Sciatic nerve (tissue), 2 donors: ENCODE results near the gene PGGHG. TPM values are rescaled to one million over a fixed set of nuclear protein-coding genes. Genes with fewer than 3 reads are reported as not detected.

ENCODE experiments used
- ATAC-seq: fragments of 200-7000 bp; cut with Tn5 transposase; one replicate; pipeline ENCODE4 v1.9.1; 2020; ENCODE audit warnings: mild to moderate bottlenecking, moderate library complexity
- DNase-seq: peaks from one replicate; pipeline ENCODE4 v3.0.0-alpha.2; 2020; ENCODE audit warnings: low spot score
- intact Hi-C: fragments of 100-400 bp; cut with DNase I; formaldehyde crosslinking; loops from one replicate; pipeline ENCODE4 v1.14.2; 2022
- total RNA-seq: library from RNA; stranded (reverse); fragmentation: NEBNext Ultra II Directional; extraction: Animal tissue kit (Norgen Biotek cat#: 25700); gene quantifications from one replicate; pipeline ENCODE4 v1.2.1, GENCODE V29; 2021
- donor health status: DM: no; HTN: no; CAD: no.
- donor health status: DM: no; HTN: no; CAD: no.

The PGGHG gene
- 60.3 TPM for total RNA-seq

DNA sequence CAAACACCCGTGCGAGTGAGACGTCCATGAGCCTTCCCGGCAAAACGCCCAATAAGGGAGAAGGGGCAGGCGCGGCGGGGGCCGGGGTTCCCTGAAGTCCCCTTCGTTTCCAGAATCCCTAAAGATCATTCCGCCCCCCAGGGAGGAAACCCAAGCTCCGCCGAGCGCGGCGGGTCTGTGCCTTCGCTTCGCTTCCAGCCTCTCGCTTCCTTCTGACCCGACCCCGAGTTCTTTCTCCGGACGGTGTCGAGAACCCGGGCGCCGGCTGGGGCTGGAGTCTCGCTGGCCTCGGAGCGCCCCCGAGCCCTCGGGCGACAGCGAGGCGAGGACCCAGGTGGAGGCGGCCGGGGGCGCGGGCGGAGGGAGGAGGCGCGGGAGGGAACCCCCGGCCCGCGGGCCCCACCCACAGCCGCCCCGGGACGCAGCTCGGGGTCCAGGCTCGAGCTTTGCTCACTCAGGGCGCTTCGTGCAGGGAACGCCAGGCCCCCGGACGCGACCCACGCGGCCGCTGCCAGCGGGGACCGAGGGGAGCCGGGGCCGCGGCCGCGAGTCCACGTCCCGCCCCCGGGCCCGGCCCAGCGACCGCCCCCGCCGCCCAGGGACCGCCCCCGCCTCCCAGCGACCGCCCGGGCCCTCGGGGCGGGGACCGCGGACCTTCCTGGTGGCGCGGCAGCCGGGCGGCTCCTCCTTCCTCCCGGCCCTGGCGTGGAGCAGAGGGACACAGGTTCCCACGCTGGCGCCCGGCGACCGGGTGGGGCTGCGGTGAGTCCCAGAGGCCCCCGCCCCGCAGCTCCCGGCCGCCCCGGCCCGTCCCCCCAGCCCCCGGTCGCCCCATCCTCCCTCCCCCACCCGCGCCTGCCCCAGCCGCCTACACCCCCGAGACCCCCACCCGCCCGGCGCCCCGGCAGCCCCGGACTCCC is at the start of gene PGGHG:
PGGHG (plus strand) TSS at position 649 of the 920 bp plus-strand sequence. CDS start 691 bp downstream, outside the sequence.
- intact Hi-C loops, result no loop called here
- DNase-seq (peak; percentile 85), ATAC-seq (peak; percentile 53)

DNA sequence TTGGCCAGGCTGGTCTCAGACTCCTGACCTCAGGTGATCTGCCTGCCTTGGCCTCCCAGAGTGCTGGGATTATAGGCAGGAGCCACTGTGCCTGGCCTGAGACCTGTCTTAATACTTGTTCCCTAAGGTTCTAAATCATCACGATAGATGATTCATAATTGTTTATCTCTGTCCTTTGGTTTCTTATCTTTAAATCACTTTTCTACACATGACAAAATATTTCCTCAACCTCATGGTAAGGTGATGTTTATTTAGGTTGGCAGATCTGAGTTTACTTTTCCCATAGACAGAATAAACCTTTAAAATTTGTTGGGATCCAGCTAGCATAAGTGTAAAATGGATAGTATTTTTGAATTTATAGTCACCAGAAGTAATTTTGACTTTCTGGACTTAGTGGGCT is 48.6 kb upstream of the PGGHG start:
- intact Hi-C loops, result no loop called here
- DNase-seq, result no peak
- no peak for ATAC-seq

DNA sequence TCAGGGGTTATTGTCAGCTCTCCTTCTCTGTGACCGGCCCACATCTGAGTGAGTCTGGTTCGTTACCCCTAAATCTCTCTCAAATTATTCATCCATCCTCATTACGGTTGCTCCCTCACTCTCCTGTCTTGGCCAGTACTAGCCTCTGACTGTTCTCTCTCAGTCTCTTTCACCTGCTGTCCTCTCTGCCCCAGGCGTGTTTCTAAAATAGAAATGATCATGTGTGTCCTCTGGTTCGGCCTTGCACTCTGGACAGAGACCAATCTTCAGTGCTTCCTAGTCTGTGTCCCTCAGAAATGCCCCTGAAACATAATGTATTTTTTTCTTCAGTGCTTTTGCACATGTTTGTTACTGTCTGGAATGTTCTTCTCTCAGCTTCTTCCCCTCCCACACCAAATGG is 47.3 kb upstream of the PGGHG start:
- ATAC-seq, result no peak
- DNase-seq, result no peak

DNA sequence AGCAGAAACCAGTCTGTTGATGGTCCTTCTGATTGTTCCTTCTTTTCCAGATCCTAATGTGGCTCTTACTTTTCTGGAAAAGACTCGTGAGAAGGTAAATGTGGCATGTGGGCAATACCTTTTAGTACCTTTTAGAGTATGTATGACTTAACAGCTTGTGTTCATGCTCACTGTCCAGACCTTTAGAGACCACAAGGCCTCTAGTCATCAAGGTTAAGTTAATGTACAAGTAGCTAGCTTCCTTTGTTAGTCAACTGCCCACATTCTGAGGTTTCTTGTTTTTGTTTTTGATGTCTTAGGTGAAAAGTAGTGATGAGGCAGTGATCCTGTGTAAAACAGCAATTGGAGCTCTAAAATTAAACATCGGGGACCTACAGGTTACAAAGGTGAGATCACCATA is 44.5 kb upstream of the PGGHG start:
- intact Hi-C loops, result no loop called here
- no peak for DNase-seq
- ATAC-seq, result no peak

More for the DNA sequence above, 47.3 kb upstream of the PGGHG start:
- intact Hi-C loops, result no loop called here

DNA sequence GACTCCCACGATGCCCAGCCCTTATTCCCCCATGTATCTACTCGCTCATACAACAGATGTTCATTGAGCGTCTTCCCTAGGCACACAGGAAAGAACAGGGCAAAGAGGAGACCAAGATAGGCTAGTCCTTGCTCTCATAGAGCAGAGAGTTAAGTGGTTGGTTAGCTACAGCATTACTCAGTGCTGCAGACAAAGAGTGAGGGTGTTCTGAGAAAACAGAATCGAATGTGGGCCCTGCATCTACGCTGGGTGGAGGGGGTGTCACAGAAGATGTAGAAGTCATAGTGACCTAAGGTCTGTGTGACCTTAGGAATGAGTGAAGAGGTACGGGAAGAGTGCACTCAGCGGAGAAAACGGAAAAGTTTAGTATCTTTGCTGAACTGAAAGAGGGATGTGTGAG is 39.9 kb upstream of the PGGHG start:
- intact Hi-C loops, result no loop called here
- DNase-seq (no peak), ATAC-seq (no peak)

DNA sequence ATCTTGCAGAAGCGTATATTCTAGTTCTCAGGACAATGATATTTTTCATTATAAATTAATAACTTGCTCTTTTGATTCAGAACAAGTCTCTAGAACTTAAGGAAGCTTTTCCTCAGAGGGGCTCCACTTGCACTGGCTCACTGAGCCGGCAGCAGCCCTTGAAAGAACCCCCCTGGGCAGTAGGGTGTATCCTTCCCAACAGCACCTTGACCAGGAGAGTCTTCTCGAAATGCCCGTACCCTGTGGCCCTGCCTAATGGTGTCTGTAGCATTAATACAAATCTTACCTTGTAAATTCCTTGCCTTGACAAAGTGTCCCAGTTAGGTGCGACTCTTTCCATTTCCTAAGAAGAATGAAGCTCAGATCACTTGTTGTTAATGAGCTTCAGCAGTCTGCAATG is 38.7 kb upstream of the PGGHG start:
- intact Hi-C loops, result no loop called here
- ATAC-seq, result no peak
- DNase-seq, result no peak

DNA sequence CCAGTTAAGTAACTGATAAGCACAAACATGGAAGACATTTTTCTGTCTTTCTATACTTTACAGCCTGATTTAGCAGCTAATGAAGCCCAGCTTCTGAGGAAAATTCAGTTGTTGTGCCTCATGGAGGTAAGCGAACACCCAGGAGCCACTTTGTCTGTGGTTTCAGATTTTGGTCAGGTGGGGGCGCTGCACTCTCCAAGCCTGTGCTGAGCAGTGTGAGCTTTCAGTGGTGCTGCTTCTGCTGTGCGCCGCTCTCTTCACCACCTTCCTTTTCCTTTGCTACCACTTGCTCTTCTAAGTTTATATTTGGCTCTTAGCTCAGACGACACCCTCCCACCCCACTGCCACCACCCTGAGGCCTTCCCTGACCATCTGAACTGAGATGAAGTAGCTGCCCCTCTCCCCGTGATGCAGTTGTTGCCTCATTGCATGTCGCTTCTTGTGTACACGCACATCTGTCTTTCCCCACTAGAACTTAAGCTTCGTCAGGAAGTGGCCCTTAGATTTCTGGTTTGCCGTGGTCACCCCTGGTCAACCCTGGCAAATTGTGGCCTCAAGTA is 38.1 kb upstream of the PGGHG start:
- intact Hi-C loops, result no loop called here
- ATAC-seq (peak; percentile 87), DNase-seq (peak; percentile 73)

DNA sequence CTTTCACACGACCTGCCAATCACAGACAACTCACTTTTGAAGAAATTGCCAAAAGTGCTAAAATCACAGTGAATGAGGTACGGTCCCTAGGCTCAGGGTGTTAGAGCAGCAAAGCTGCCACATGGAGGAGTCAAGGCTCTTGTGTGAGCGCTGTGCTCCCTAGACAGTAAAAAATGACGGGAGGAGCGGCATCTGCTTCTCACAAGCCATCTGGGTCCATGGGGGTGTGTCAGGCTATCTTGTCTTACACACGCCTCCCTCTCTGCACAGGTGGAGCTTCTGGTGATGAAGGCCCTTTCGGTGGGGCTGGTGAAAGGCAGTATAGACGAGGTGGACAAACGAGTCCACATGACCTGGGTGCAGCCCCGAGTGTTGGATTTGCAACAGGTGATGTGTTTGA is 37.4 kb upstream of the PGGHG start:
- intact Hi-C loops, result no loop called here
- DNase-seq (no peak), ATAC-seq (peak; percentile 12)

DNA sequence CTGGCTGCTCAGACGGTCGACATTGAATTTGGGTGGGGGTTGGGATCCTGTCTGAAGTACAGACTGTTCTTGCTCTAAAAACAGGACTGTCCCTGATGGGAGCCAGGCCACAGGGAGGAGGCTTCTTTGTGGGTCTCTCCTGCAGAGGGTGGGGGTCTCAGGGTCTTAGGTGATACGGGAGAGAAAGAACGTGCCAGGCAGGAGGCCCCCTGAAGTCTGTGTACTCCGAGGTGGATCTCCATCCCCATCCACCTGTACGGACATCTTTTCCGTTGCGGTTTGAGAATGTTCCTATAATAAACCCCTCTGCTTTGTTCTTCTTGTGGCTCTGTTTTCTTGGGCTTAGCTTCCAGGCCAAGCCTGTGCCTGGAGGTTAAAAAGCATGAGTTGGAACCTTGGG is 36.3 kb upstream of the PGGHG start:
- intact Hi-C loops, result no loop called here
- DNase-seq (no peak), ATAC-seq (no peak)

DNA sequence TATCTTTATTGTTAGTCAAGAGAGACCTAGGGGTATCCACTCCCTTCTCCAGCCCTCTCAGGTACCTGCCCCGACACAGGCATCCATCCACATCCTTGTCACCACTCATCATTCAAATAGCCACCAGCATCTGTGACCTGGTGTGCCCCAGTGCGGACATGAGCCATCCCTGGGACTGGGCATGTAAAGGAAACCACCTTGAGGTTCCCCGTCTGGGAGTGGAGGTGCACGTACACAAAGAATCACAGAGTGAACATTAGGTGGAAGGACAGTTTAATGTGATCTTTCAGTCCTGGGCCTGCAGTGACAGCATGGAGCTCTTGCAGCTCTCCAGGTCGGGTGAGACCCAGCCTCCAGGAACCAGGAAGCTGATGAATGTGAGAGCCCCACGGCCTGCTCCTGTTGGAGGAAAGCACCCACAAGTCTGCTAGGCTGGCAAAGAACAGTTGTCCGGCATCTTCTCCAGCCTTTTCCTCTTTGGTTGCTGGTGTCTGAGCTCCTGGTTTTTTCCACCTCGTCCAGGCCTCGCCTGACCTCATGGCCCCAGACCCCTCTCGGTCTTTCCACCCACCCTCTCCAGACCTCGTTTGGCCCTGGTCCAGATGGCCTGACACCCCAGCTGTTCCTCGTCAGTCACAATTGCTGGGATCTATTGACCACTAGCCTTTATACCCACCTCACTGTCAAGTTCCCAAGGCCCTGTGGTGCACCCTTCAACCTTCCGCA is 35.6 kb upstream of the PGGHG start:
- intact Hi-C loops, result no loop called here
- no peak for ATAC-seq
- DNase-seq, result no peak

DNA sequence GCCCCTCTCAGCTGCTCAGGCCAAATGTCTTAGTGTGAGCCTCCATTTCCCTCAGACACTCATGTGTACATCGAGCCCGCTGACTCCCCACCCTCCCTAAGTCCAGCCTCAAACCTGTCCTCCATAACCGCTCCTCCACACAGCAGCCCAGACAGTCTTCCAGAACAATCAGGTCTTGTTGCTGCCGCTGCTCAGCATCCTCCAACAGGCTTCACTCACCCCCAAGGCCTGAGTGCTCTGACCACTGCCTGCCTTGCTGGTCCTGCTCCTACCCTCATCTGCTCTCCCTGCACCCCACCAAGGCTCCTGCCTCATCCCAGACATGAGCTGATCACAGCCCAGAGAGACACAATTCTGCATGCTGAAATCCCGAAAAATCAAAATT is 35.0 kb upstream of the PGGHG start:
- DNase-seq (no peak), ATAC-seq (no peak)
- intact Hi-C loops, result no loop called here

DNA sequence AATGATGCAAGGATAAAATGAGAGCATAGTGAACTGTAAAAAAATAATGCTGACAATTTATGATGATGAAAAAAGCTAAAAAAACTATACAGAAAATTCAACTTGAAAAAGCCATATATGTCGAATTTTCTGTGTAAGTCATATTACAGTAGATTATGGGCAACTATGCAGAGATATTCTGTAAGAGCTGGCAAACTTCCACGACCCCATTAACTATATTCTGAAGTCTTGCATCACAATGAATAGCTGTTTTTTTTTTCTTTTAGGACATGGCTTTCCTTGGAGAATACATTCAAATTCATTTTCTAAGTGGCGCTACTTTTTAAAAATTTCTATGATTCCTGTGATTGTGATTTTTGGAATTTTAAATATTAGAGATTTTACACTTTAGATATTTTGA is 33.8 kb upstream of the PGGHG start:
- no peak for DNase-seq
- ATAC-seq, result no peak
- intact Hi-C loops, result no loop called here

DNA sequence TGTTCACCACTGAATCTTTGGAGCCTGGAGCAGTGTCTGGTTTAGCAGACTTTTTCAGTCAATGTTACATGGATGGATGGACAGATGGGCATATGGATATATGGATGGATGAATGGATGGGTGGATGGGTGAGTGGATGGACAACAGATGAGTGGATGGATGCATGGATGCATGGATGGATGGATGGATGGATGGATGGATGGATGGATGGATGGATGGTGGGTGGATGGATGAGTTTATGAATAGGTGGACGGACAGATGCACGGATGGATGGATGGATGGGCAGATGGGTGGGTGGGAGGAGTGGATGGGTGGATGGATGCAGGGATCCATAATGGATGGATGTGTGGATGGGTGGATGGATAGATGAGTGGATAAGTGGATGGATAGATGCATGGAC is 33.1 kb upstream of the PGGHG start:
- DNase-seq (no peak), ATAC-seq (no peak)
- intact Hi-C loops, result no loop called here

DNA sequence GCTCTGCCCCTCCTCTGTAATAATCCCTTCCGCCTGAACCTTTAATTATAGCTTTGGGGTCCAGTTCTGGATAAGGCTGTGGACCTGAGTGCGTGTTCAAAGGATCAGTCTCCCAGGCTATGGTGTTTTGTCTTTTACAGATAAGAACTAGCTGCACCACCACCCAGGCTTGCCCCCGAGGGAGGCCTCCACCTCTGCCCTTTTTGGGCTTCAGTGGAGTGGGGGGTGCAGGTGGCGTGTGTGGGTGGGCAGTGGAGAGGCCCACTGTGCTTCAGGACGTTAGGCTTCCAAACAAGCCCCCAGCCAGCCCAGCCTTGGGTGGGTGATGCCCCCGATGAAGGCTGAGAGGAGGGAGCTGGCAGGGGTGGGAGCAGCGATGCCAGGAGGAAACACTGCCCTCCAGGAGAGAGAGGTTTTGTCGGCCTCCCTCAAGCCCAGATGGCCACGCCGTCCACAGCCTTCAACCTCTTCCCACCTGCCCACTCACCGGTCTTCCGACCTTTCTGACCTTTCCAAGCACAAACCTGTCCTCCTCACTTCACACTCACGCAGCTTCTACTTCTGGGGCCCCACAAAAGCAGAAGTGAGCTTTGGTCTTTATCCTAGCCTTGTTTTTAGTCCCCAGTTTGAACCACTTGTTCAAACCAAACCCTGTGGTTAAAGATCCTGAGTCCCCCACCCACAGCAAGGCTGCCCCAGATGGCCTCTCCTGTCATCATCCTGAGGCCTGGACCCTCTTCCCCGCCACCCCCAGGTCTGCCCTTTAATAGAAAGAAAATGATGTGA is 31.8 kb upstream of the PGGHG start:
- DNase-seq (no peak), ATAC-seq (no peak)
- intact Hi-C loops, result no loop called here

DNA sequence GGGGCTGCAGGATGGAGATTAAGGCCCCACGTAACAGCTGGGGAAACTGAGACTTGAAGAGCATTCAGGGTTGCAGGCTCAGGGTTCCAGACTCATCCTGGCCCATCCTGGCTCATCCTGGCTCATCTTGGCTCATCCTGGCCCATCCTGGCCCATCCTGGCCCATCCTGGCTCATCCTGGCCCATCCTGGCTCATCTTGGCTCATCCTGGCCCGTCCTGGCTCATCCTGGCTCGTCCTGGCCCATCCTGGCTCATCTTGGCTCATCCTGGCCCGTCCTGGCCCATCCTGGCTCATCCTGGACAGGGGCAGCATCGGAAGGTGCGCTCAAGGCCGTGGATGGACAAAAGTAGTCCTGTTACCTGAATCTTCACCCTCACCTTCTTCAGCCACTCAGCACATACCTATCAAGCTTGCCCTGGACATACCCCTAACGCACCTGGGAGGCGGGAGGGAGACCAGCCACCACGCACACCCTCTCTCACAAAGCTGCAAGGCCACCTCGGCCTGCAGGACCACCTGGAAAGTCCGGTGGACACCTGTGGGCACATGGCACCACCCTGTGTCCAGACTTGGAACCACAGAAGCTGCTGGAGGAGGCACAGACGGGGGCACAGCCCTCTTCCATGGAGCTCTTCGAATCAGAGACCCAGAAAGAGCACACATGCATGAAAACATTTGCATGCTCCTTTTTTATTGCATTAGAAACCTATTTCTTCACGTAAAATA is 31.0 kb upstream of the PGGHG start:
- intact Hi-C loops, result no loop called here
- ATAC-seq (no peak), DNase-seq (no peak)

DNA sequence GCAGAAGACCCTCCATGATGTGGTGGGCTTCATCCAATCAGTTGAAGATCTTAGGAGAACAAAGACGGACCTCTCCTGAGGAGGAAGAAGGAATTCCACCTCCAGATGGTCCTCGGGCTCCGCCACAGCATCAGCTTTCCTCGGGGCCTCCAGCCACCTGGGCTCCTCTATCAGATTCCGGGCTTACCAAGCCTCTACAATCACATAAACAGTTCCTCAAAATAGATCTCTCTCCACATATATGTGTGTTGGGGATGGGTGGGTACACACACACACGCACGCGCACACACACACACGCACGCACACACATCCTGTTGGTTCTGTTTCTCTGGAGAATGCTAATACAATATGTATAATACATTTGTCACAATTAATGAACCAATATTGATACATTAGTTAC is 29.5 kb upstream of the PGGHG start:
- DNase-seq, result no peak
- intact Hi-C loops, result no loop called here

DNA sequence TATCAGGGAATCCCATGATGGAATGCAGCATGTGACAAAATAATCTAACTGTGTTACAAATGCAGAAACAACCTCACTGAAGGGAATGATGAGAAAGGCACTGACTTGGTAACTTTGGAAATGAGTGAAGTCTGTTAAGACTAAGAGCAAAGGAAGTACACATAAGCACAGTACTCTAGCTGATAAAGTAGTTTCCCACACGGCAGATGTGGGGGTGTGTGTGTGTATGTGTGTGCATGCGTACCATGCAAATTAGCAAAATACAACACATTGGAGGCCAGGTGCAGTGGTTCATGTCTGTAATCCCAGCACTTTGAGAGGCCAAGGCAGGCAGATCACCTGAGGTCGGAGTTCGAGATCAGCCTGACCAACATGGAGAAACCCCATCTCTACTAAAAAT is 27.3 kb upstream of the PGGHG start:
- no peak for DNase-seq
- intact Hi-C loops, result no loop called here
- ATAC-seq, result no peak

More for the DNA sequence above, 29.5 kb upstream of the PGGHG start:
- no peak for ATAC-seq

DNA sequence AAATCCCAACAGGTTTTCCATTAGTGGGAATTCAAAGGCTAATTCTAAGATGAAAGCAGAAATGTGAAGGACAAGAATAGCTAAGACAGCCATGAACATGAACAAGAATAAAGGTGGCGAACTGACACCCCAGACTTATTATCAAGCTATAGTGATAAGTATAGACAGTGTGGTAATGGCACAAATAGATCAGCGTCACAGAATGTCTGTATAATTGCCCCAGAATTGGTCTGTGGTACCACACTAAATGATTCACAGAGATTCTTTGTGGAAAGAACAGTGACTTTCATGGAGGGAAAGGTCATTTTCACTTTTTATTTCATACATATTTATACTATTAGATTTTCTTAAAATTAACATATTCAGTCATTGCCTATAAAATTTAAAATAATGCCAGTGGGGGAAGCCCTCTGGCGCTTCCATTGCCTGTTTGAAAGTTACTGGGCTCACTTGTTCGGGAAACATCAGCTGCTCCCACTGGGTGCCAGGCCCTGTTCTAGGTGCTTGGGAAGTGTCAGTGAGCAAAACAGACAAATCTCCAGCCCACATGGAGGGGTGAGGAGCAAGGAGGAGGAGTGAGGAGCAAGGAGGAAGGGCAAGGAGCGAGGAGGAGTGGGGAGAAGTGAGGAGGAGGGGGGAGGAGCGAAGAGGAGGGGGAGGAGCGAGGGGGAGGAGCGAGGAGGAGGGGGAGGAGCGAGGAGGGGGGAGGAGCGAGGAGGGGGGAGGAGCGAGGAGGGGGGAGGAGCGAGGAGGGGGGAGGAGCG is 22.1 kb upstream of the PGGHG start:
- DNase-seq (peak; percentile 64), ATAC-seq (peak; percentile 48)
- intact Hi-C loops, result no loop called here
